ENCODE data around the gene CHRM2.

CHRM2 gene

DNA sequence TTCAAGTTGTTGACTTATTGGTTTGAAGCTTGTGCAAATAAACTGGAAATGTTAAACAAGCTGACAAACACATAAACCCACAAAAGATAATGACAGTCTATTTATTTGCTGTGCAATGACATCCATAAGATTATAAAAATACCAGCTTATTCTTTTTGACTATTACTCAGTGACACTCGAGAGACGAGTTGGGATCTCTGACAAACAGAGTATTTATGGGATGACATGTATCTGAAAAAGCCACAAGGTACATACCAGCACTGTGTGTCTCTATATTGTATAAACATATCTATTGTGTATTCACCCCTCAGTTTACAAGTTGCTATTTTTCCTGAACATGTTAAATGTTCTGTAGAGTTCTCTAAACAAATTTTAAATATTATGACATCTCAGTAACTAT, 88.9 kb downstream of the CHRM2 start:
- DNase-seq (ENCODE audit: low read depth in 2 of 2): no peak

DNA sequence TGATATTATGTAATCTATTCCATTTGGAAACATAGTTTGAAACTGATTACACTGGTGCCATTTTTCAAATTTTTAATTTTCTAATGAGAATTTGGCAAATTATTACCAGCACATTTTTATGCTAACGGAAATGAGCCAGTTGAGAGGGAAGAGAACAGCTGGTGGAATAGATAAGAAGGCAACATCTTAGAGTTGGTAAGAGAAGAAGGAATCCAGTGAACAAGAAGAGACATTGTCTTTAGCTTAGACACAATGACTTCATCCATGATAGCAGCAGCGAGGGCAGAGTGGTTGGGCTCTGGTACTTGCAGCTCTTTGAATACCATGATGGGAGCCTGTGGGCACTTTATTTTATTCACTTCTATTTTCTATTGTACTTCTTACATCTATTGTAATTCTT, 89.6 kb downstream of the CHRM2 start:
- no peak for DNase-seq (ENCODE audit: low read depth in 2 of 2)

DNA sequence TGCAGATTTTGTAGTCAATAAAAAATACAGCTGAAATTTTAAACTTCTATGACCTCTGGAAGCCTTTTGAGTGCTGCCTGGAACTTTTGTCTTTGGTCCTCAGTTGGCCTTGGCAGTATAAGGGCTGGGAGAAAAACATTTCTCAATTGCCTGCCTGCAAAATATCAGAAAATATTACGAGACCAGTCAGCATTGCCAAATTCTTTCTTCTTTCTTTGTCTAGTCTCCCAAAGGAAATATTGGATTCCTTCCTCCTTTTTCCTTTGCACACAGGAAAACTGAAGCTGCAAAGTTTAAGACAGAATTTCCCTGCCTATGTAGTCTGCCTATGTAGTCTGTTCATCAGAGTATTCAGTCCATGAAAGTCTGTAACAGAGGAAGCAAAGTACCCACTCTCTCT, 95.9 kb downstream of the CHRM2 start:
- no peak for DNase-seq (ENCODE audit: low read depth in 2 of 2)

- no peak for DNase-seq (ENCODE audit: low read depth in 2 of 2)
Measured at GRCh38 chr7:136966825-136967224, 98.4 kb downstream of the CHRM2 start.

DNA sequence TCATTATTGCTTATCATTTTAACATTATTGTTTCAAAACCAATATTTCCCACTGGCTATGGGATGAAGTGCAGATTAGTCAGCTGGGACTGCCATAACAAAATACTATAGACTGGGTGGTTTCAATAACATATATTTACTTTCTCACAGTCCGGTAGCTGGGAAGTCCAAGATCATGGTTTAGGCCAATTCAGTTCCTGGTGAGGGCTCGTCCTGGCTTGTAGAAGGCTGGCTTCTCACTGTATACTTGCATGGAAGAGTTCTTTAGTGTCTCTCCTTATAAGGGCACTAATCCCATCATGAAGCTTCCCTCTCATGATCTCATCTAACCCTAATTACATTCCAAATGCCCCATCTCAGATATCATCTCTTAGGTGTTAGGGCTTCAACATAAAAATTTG, 101.3 kb downstream of the CHRM2 start:
- no peak for DNase-seq (ENCODE audit: low read depth in 2 of 2)

DNA sequence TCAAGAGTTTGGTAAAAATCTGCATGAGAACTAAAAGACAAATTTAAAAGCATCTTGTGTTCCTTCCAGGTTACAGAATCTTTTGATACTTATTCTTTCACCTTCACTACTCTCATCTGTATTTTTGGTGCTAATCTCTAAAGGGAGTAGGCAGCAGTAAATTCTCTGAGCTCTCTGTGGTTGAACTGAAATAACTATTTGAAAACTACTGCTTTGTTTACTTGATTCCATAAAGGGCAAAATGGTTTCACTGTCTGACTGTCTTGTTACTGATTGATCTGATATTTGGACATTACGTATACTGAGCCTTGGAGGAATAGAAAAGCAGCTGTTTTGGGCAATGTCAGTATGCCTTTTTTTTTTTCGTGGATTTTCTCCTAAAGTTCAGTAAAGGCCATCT, 103.3 kb downstream of the CHRM2 start:
- no peak for DNase-seq (ENCODE audit: low read depth in 2 of 2)

DNA sequence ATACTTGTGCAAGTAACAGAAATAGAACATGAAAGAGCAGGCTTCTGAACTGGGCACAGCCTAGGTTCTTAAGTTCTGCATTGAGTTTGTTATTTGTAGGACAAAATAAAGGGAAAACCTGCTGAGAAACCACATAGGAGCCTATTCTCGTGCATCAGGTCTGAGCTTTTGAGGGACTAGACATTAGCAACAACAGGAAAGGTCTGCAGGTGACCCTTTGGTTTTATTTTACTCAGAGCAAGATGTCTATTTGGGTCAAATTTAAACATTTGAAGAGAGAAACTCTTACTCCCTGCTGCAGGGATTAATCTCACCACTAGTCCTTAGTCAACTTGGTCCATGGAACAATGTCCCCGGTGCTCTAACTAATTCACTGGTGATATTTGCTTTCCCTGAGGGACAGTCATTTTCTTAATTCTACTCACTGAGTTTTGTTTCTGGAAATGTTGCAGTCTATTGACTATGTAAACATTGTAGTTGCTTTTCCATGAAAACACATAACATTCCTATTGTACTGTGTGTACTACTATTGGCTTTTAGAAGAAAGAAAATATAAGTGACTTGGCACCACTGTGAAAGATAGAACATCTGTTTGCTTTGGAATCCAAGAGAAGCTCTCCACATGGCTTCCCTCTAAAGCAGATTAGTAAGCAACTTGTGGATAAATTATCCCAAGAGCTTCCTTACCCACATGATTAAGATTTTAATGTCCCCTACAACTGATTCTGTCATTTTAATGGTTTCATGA, 108.2 kb downstream of the CHRM2 start:
- DNase-seq (ENCODE audit: low read depth in 2 of 2): no peak

- no peak for DNase-seq (ENCODE audit: low read depth in 2 of 2)
Measured at GRCh38 chr7:136993377-136993776, 124.9 kb downstream of the CHRM2 start.

- DNase-seq (ENCODE audit: low read depth in 2 of 2): no peak
Measured at GRCh38 chr7:136997735-136998134, 129.3 kb downstream of the CHRM2 start.

DNA sequence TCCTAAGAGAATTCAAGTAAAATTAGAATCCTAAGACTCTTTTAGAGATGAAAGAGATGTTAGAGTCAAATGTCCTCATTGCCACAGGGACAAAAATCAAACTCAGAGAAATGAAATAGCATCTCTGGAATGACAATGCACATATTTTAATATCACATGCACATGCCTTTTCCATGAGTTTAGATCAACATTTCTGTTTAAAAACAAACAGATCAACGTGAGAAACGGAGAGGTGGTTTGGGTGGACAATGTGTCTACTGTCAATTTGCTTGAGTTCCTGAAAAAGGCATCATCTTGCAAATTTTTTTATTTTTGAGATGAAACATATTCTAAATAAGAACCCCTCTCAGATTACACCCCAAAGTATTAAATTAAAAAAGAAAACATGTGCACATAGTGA, 130.0 kb downstream of the CHRM2 start:
- no peak for DNase-seq (ENCODE audit: low read depth in 2 of 2)

- no peak for DNase-seq (ENCODE audit: low read depth in 2 of 2)
Measured at GRCh38 chr7:137000621-137001020, 132.2 kb downstream of the CHRM2 start.

DNA sequence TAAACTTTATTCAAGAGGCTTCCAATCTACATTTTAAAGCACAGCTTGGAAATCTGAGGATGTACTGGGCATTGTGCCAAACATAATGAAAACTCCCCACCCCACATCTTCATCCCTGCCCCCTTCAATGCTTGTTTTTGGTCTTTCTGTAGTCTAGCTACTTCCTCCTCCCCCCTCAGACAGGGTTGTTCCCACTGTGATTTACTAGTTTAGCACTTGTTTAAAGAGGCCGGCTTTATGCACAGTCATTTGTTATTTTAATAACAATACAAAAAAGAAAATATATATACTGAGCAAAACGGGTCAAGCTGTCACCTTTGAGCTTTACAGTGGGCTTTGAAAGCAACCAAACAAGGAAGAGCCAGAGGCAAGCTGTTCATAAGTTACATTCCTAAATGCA, 132.6 kb downstream of the CHRM2 start:
- DNase-seq (ENCODE audit: low read depth in 2 of 2): no peak

DNA sequence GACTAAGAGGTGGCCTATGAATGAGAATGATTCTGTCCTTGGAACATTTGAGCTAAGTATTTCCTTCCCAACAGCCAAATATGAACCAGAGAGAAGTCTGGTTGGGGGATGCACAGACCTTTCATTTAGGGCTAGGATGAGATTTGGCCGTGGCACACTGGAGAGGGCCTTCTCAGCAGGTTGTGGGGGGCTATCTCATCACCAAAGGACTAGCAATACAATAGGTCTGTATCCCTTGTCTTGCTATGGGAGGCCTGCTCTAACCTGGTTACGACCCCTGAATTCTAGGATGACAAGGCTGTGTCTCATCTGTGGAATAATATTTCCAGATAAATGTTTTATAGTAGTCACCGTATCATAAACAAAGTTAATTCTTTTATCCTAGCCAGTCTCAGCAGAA, 133.0 kb downstream of the CHRM2 start:
- DNase-seq (ENCODE audit: low read depth in 2 of 2): no peak

DNA sequence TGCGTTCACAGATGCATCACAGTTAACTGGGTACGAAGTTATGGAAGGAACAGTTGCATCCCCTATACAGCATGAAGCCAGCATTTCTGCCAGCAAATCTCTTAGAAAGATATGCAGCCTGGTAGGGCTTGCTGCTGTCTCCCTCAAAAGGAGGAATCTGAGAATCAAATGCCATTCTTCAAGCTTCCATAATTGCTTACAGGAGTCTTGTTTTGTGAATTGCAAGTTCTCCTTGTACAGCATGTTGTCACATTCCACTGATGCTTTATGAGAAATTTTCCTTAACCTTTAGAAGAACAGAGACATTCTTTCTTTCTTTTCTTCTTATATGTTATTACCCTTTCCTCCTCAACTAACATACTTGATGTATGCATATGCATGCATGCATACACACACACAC, 134.6 kb downstream of the CHRM2 start:
- no peak for DNase-seq (ENCODE audit: low read depth in 2 of 2)

DNA sequence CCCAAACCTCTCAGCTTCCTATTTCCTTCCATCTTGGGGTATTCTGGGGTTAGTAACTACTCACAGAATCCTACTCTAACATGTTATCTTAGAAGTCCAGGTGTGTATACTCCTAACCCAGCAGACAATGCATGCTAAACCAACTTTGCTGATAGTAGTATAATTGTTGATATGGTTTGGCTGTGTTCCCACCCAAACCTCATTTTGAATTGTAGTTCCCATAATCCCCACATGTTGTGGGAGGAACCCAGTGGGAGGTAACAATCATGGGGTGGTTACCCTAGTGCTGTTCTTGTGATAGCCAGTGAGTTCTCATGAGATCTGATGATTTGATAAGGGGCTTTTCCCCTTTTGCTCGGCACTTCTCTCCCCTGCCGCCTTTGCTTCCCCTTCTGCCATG, 135.1 kb downstream of the CHRM2 start:
- no peak for DNase-seq (ENCODE audit: low read depth in 2 of 2)

DNA sequence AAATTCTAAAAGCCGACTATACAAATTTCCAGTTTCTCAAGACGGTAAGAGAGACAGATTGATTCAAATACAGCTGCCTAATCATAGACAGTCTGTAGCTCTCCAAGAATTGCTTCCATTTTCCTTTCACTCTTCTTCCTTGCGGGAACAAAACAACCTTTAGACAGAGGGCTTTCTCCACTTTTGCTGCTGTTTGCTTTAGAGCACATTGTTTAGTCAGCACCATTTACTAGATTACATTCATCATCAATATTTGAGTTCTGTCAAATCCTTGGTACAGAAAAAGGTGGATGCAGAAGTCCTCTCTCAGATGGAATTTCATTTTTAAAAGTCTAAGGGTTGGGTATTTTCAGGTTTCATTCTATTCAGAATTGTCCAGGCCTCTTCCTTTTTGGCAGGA, 137.4 kb downstream of the CHRM2 start:
- DNase-seq (ENCODE audit: low read depth in 2 of 2): no peak

DNA sequence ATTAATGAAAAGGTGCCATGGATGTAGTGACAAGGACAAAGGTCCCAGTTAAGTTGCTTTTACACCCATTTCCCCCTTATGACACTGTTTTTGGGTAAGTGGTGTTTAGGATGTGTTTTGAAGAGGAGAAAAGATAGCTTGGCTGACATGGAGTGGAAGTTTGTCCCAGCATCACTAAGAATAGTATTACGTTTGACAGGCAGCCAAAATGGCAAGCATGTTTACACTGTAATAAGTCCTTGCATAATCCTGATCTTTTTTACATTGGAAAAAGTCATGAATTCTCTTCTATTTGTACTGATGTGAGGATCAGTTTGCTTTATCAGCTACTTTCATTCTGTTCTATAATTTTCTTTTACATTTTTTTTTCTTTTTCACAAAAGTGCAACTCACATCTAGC, 137.8 kb downstream of the CHRM2 start:
- DNase-seq (ENCODE audit: low read depth in 2 of 2): no peak

- no peak for DNase-seq (ENCODE audit: low read depth in 2 of 2)
Measured at GRCh38 chr7:137007001-137007694, 138.7 kb downstream of the CHRM2 start.

DNA sequence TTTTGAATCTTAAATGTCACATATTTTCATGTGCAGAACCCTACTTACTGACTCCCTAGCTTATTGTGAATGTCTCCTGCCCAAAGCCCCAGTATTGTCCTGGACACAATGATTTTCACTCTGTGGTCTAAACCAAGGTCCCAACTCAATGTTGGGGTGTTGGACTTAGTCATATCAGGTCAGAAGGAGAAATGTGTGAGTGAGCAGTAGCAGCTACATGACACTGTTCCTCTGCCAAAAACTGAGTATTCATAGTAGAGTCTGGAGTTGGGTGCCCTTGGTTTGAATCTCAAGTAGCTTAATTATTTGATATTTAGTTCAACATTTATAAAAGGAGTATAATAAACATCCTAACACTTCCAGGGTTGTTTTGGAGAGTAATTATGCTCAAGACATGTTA, 141.0 kb downstream of the CHRM2 start:
- no peak for DNase-seq (ENCODE audit: low read depth in 2 of 2)

DNA sequence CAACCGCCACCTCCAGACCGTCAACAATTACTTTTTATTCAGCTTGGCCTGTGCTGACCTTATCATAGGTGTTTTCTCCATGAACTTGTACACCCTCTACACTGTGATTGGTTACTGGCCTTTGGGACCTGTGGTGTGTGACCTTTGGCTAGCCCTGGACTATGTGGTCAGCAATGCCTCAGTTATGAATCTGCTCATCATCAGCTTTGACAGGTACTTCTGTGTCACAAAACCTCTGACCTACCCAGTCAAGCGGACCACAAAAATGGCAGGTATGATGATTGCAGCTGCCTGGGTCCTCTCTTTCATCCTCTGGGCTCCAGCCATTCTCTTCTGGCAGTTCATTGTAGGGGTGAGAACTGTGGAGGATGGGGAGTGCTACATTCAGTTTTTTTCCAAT, 146.6 kb downstream of the CHRM2 start:
- DNase-seq (ENCODE audit: low read depth in 2 of 2): no peak

GRCh38 chr7:137017221-137017620, 148.8 kb downstream of the CHRM2 start:
- no peak for DNase-seq (ENCODE audit: low read depth in 2 of 2)

GRCh38 chr7:137018468-137018867, 150.0 kb downstream of the CHRM2 start:
- no peak for DNase-seq (ENCODE audit: low read depth in 2 of 2)

DNA sequence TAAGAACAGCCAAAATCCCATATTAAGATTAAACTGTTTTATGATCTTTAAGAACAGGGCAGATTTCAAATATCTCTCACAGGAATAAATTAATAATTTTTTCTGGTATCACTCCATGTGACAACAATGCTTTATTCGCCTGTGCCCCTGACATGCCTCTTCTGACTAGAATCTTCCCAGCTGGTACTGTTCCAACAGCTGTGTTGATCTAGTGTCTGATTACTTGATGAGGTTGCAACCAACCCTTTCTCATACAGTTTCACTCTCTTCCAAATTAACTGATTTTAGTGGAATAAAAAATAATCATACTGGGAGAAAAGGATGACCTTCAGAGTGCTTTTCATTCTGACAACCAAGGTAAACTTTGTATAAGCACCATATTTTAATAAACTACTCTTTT, 151.9 kb downstream of the CHRM2 start:
- DNase-seq (ENCODE audit: low read depth in 2 of 2): no peak

All from stimulated activated CD4-positive, alpha-beta T cell treated with anti-CD3 and anti-CD28 coated beads, Interleukin-4, amount 100 ng/mL, for 48 hours (primary cell).